Psoas muscle (tissue), 8 donors: ENCODE measurements around the gene FAM193A. TPM values are rescaled to one million over a fixed set of nuclear protein-coding genes. Genes with fewer than 3 reads are reported as not detected.

Experiments used
- ATAC-seq, 4 donors: fragments of 200-7000 bp; cut with Tn5 transposase; one replicate each; pipeline ENCODE4 v1.9.1; 2020; ENCODE audit warnings: moderate library complexity in 3 of 4, mild to moderate bottlenecking in 2 of 4
- DNase-seq, 2 donors: peaks; one replicate each; pipeline ENCODE4 v3.0.0-alpha.2; 2020
- H3K27ac ChIP-seq: fragments of 200-600 bp; one replicate; pipeline ENCODE4 v1.8.0; 2022
- H3K27me3 ChIP-seq, 3 donors: fragments of 200-600 bp in 1 of 3; one replicate each; pipeline versions ENCODE4 v1.6.1 to v1.8.0; 2013 to 2022; ENCODE audit warnings: low read length in 2 of 3, mild to moderate bottlenecking in 2 of 3, moderate library complexity in 1 of 3; ENCODE audit not compliant: insufficient read depth in 3 of 3
- H3K36me3 ChIP-seq, 2 donors: fragments of 200-600 bp in 1 of 2; one replicate each; pipeline versions ENCODE4 v1.6.1 to v1.8.0; 2013 to 2022; ENCODE audit warnings: low read depth in 1 of 2, mild to moderate bottlenecking in 1 of 2, moderate library complexity in 1 of 2; ENCODE audit not compliant: insufficient read depth in 1 of 2
- H3K4me1 ChIP-seq: fragments of 200-600 bp; one replicate; pipeline ENCODE4 v1.8.0; 2022
- H3K4me3 ChIP-seq: fragments of 200-600 bp; one replicate; pipeline ENCODE4 v1.8.0; 2022; ENCODE audit warnings: mild to moderate bottlenecking
- H3K9me3 ChIP-seq: fragments of 200-600 bp; one replicate; pipeline ENCODE4 v1.8.0; 2022
- CTCF ChIP-seq: fragments of 200-600 bp; IDR thresholded peaks from one replicate; pipeline ENCODE4 v1.8.0; 2022; ENCODE audit warnings: antibody characterized with exemption
- WGBS, 3 donors: extraction: QIAGEN DNeasy Blood & Tissue Kit; methylation state at CpG; one replicate each; pipeline versions ENCODE4 v1.1.6 to v1.1.7; 2013; 5-methylcytosine and 5-hydroxymethylcytosine counted together
- intact Hi-C, 2 donors: fragments of 100-400 bp; cut with DNase I; formaldehyde crosslinking; loops; one replicate each; pipeline versions ENCODE4 v1.11.0 to v1.14.2; 2022
- polyA plus RNA-seq, 3 donors: library from polyadenylated mRNA; stranded (reverse); fragments of 200-250 nt; gene quantifications; one replicate each; pipeline ENCODE4 v1.2.3, GENCODE V29; 2013
- total RNA-seq, 4 donors: library from RNA; stranded (reverse); fragmentation: NEBNext Ultra II Directional in 2 of 4; extraction: Animal tissue kit (Norgen Biotek cat#: 25700) in 2 of 4; gene quantifications; one replicate each; pipeline versions ENCODE4 v1.2.1 to v1.2.4, GENCODE V29; 2021 to 2023
- donor health status: healthy with polysubstance abuse.
- donor health status: DM: no; HTN: no; CAD: no; lungs with moderate emphysema.
- donor health status: Bipolar disorder and iron deficiency.
- donor health status: healthy.
- donor health status: DM: yes; HTN: yes; CAD: no.
- donor health status: DM: no; HTN: no; CAD: no.
- donor health status: DM: no; HTN: no; CAD: no.
- donor health status: DM: yes; HTN: yes; CAD: no.

The FAM193A gene
- total and polyA plus RNA-seq, 7 donors = 7.5 to 20.0 (median 14.6) TPM

- H3K4me3 ChIP-seq = no peak overlapping the region
- TF ChIP-seq CTCF = no peak
- H3K27me3 ChIP-seq = no peaks in the 10 kb centered on the region
- ATAC-seq (peak in 3 of 4 donors; percentile 32 to 58 (median 33)), DNase-seq (no peak)
- intact Hi-C loops = no loop called here
- H3K4me1 ChIP-seq = peaks cover 4% of the 10 kb centered on the region
- H3K27ac ChIP-seq = no peak overlapping the region
- H3K36me3 ChIP-seq = peaks cover 0 to 6% of the 10 kb centered on the region in 2 donors
- H3K9me3 ChIP-seq = no peaks in the 10 kb centered on the region
- WGBS, 3 donors = 84 to 89% (median 88%) methylated on average over 11 to 12 of the region's 12 CpGs
Measured at GRCh38 chr4:2560167-2560566, 23.7 kb downstream of the FAM193A start.

GRCh38 chr4:2565533-2565932, 29.1 kb downstream of the FAM193A start:
- ATAC-seq (peak in 3 of 4 donors; percentile 77 to 82 (median 78)), DNase-seq (no peak)
- TF ChIP-seq CTCF = no peak
- peaks cover 0 to 14% of the 10 kb centered on the region in 2 donors for H3K36me3 ChIP-seq
- peaks cover 20% of the 10 kb centered on the region for H3K4me1 ChIP-seq
- 64 to 83% (median 69%) methylated on average over 4 of the region's 4 CpGs for WGBS, 3 donors
- intact Hi-C loops = no loop called here
- H3K27ac ChIP-seq = no peak overlapping the region
- H3K9me3 ChIP-seq = no peaks in the 10 kb centered on the region
- no peak overlapping the region for H3K4me3 ChIP-seq
- H3K27me3 ChIP-seq = no peaks in the 10 kb centered on the region

GRCh38 chr4:2570036-2570435, 33.6 kb downstream of the FAM193A start:
- ATAC-seq (no peak), DNase-seq (no peak)
- no peaks in the 10 kb centered on the region for H3K27me3 ChIP-seq
- no peak for TF ChIP-seq CTCF
- H3K4me3 ChIP-seq = no peak overlapping the region
- intact Hi-C loops = no loop called here
- peaks cover 27% of the 10 kb centered on the region for H3K4me1 ChIP-seq
- peaks cover 0 to 8% of the 10 kb centered on the region in 2 donors for H3K36me3 ChIP-seq
- 90 to 98% (median 94%) methylated on average over 4 of the region's 4 CpGs for WGBS, 3 donors
- H3K27ac ChIP-seq = no peak overlapping the region
- H3K9me3 ChIP-seq = no peaks in the 10 kb centered on the region

- no peak for TF ChIP-seq CTCF
- 57 to 80% (median 71%) methylated on average over 11 of the region's 11 CpGs for WGBS, 3 donors
- DNase-seq = peak in 1 of 2 donors; percentile 63
- peaks cover 0 to 8% of the 10 kb centered on the region in 2 donors for H3K36me3 ChIP-seq
- ATAC-seq = peak; percentile 27 to 62 (median 50)
- H3K27ac ChIP-seq = peak overlapping the region; percentile 2
- intact Hi-C loops = no loop called here
- no peaks in the 10 kb centered on the region for H3K27me3 ChIP-seq
- peaks cover 22% of the 10 kb centered on the region for H3K4me1 ChIP-seq
- no peaks in the 10 kb centered on the region for H3K9me3 ChIP-seq
- H3K4me3 ChIP-seq = no peak overlapping the region
Measured at GRCh38 chr4:2570551-2571222, 34.2 kb downstream of the FAM193A start.

- peaks cover 0 to 5% of the 10 kb centered on the region in 2 donors for H3K36me3 ChIP-seq
- ATAC-seq (no peak), DNase-seq (no peak)
- no peak overlapping the region for H3K27ac ChIP-seq
- intact Hi-C loops = no loop called here
- peaks cover 19% of the 10 kb centered on the region for H3K4me1 ChIP-seq
- TF ChIP-seq CTCF = no peak
- H3K27me3 ChIP-seq = no peaks in the 10 kb centered on the region
- no peak overlapping the region for H3K4me3 ChIP-seq
- 88 to 91% (median 90%) methylated on average over 12 of the region's 12 CpGs for WGBS, 3 donors
- H3K9me3 ChIP-seq = no peaks in the 10 kb centered on the region
Measured at GRCh38 chr4:2572076-2572475, 35.6 kb downstream of the FAM193A start.
